Medulla oblongata (tissue), 1 donor: ENCODE data around the gene SULT6B1.

Experiments
- DNase-seq: peaks from one replicate; pipeline ENCODE4 v3.0.0-alpha.2; 2015; ENCODE audit errors: extremely low spot score

SULT6B1 gene

DNA sequence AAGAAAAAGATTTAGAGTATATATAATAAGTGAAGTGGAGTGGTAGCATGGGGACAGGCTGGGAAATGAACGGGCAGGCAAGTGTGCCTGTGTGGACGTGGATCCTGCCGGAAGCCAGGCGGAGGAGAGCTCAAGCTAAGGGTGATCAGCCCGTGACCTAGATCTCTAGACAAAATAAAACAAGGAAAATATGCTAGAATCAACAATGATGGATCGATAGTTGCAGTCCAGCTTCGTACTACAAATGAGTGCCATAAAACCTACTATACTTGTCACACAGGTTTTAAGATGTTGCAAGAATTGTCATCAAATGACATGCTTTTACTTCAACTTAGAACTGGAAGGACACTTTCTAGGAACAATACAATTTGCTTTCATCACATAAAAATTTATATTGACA, 40.1 kb downstream of the SULT6B1 start:
- no peak for DNase-seq

DNA sequence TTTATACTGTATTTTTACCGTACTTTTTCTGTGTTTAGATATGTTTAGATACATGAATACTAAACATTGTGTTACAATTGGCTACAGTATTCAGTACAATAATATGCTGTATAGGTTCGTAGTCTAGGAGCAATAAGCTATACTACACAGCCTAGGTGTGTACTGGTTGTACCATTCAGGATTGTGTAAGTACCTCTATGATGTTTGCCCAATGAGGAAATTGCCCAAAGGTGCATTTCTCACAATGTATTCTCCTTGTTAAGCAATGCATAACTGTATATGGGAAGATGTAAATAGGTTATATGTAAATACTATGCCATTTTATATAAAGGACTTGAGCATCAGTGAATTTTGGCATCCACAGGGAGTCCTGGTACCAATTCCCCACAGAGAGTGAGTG, 42.4 kb downstream of the SULT6B1 start:
- DNase-seq, result no peak

DNA sequence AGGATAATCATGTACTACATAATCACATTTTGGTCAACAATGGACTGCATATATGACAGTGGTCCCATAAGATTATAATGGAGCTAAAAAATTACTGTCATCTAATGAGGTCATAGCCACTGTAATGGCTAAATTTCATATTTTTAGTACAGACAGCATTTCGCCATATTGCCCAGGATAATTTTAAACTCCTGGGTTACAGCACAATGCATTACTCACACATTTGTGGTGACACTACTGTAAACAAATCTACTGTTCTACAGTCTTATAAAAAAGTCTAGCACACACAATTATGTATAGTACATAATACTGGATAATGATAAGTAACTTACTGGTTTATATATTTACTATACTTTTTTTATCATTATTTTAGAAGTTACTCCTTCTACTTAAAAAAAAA, 44.5 kb downstream of the SULT6B1 start:
- DNase-seq, result no peak

DNA sequence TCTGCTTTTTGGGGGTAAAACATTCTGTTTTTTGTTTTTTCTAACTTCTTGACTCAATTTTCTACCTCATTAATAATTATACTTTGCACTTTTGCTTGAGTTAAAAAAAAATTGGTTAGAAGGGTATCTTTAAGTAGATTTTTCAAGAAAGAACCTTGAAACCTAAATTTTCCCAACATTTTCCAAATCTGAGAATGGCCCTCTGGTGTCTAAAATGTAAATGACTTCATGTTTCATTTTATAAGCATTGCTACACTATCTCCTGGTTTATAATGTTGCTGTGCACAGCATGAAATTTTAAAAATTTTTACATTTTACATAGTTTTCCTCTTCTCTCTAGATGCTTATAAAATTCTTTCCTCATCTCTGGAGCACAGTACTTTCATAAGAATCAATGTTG, 45.9 kb downstream of the SULT6B1 start:
- no peak for DNase-seq

DNA sequence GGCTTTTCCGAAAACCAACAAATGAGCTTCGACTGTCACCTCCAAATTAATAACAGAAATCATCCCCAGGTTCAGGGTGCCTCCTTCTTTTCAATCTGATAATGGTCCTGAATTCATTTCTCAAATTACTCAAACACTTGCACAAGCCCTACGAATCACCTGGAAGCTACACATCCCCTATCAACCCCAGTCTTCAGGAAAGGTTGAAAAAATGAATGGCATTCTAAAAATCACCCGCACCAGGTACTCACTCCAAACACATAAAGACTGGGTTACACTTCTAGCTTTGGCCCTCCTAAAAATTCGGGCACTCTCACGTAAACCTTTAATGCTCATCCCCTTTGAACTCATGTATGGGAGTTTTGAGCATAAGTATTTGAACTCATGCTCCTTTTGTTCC, 55.6 kb downstream of the SULT6B1 start:
- DNase-seq, result no peak

DNA sequence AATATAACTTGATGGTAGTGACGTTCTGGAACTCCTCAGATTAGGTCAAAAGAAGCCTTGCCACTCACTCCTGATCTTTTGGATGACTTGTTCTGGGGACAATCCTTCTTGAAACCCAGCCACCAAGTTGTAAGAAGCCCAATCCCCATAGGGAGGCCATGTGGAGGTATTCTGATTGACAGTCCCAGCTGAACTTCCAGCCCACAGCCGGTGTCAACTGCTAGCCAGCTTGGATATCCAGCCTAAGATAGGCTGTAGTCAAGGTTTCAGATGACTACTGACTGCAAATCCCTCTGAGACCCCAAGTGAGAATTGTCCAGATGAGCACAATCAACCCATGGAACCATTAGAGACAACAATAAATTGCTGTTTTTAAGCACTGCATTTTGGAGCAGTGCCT, 63.1 kb downstream of the SULT6B1 start:
- no peak for DNase-seq

DNA sequence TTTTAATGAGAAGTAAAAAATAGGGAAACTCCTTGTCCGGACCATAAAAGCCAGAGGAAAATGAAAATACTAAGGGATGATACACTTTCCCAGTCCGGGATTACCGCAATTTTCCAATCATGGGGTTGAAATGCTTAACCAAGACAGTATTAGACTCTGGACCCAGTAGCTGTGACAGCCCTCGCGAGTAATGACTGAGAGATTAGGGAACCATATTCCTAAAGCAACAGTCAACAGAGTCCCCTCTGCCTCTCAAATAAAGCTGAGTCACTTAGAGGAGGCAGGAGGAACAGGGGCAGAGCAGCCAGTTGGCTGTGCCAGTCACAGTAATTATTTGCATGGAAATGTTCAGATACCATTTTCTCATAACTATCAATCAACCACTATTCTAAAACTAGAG, 69.3 kb downstream of the SULT6B1 start:
- no peak for DNase-seq
